Measurements from ENCODE around the gene SYT4. TPM values are rescaled to one million over a fixed set of nuclear protein-coding genes. Genes with fewer than 3 reads are reported as not detected.
"Not testable (repeated sequence)": the region's sequence is repeated elsewhere in the genome, so short reads cannot be mapped to it uniquely, and the experiment has no call there.

The SYT4 gene
- total and polyA plus RNA-seq, 4 donors: 0.19 TPM; not detected in 3

- Histone ChIP-seq H3K27ac (ENCODE audit: low read depth in 1 of 2, low read length in 2 of 2) (no peak overlapping the region), H3K27me3 (ENCODE audit: control insufficient read depth in 4 of 4, insufficient read depth in 4 of 4, low read length in 3 of 4) (no peaks in the 10 kb centered on the region), H3K4me1 (ENCODE audit: control insufficient read depth in 4 of 4, insufficient read depth in 4 of 4, low read length in 3 of 4) (no peaks in the 10 kb centered on the region), H3K9ac (ENCODE audit: low read depth in 1 of 2, low read length in 2 of 2) (no peak overlapping the region), H3K9me3 (ENCODE audit: control insufficient read depth in 4 of 4, low read length in 3 of 4) (no peaks in the 10 kb centered on the region), H3K4me3 (ENCODE audit: low read depth in 1 of 3, low read length in 3 of 3) (no peak overlapping the region), H3K36me3 (ENCODE audit: control insufficient read depth in 4 of 4, insufficient read depth in 3 of 4, low read depth in 1 of 4, low read length in 3 of 4) (no peaks in the 10 kb centered on the region)
- TF ChIP-seq CTCF (IDR thresholded peaks at IDR 0.05; ENCODE audit: low read depth, low read length, missing input control) (no peak), JUND (IDR thresholded peaks at IDR 0.05) (no peak), FOXA1 (IDR thresholded peaks at IDR 0.05) (no peak), ATF3 (IDR thresholded peaks at IDR 0.05) (no peak), NR2F2 (IDR thresholded peaks at IDR 0.05) (no peak), FOXA2 (IDR thresholded peaks at IDR 0.05) (no peak), RXRA (IDR thresholded peaks at IDR 0.05) (no peak)
- 73% methylated on average over 1 of the region's 1 CpG for WGBS
- no peak for DNase-seq (ENCODE audit: low spot score)
Observed at GRCh38 chr18:43312891-43313290, 35.6 kb upstream of the SYT4 start.

GRCh38 chr18:43310239-43310638 lies 32.9 kb upstream of the SYT4 start:
- H3K4me1 ChIP-seq (ENCODE audit: control insufficient read depth in 4 of 4, insufficient read depth in 4 of 4, low read length in 3 of 4): no peaks in the 10 kb centered on the region
- H3K9ac ChIP-seq (ENCODE audit: low read depth in 1 of 2, low read length in 2 of 2): no peak overlapping the region
- peaks cover 0 to 2% (median 0%) of the 10 kb centered on the region in 4 donors for H3K27me3 ChIP-seq (ENCODE audit: control insufficient read depth in 4 of 4, insufficient read depth in 4 of 4, low read length in 3 of 4)
- 29% methylated on average over 1 of the region's 1 CpG for WGBS
- H3K9me3 ChIP-seq (ENCODE audit: control insufficient read depth in 4 of 4, low read length in 3 of 4): no peaks in the 10 kb centered on the region
- H3K4me3 ChIP-seq (ENCODE audit: low read depth in 1 of 3, low read length in 3 of 3): no peak overlapping the region
- no peak for TF ChIP-seq FOXA2 (IDR thresholded peaks at IDR 0.05)
- no peaks in the 10 kb centered on the region for H3K36me3 ChIP-seq (ENCODE audit: control insufficient read depth in 4 of 4, insufficient read depth in 3 of 4, low read depth in 1 of 4, low read length in 3 of 4)
- no peak for DNase-seq (ENCODE audit: low spot score)
- no peak overlapping the region for H3K27ac ChIP-seq (ENCODE audit: low read depth in 1 of 2, low read length in 2 of 2)

GRCh38 chr18:43303376-43303775 lies 26.1 kb upstream of the SYT4 start:
- Histone ChIP-seq H3K27me3 (ENCODE audit: control insufficient read depth in 4 of 4, insufficient read depth in 4 of 4, low read length in 3 of 4) (peaks cover 0 to 2% (median 0%) of the 10 kb centered on the region in 4 donors), H3K27ac (ENCODE audit: low read depth in 1 of 2, low read length in 2 of 2) (no peak overlapping the region), H3K4me1 (ENCODE audit: control insufficient read depth in 4 of 4, insufficient read depth in 4 of 4, low read length in 3 of 4) (no peaks in the 10 kb centered on the region), H3K9me3 (ENCODE audit: control insufficient read depth in 4 of 4, low read length in 3 of 4) (no peaks in the 10 kb centered on the region), H3K4me3 (ENCODE audit: low read depth in 1 of 3, low read length in 3 of 3) (no peak overlapping the region), H3K9ac (ENCODE audit: low read depth in 1 of 2, low read length in 2 of 2) (no peak overlapping the region), H3K36me3 (ENCODE audit: control insufficient read depth in 4 of 4, insufficient read depth in 3 of 4, low read depth in 1 of 4, low read length in 3 of 4) (no peaks in the 10 kb centered on the region)
- WGBS: 57% methylated on average over 2 of the region's 2 CpGs
- DNase-seq (ENCODE audit: low spot score): no peak
- TF ChIP-seq ZBTB33 (IDR thresholded peaks at IDR 0.05) (no peak), ATF3 (IDR thresholded peaks at IDR 0.05) (no peak), TAF1 (conservative IDR thresholded peaks at IDR 0.05) (no peak), EGR1 (IDR thresholded peaks at IDR 0.05; ENCODE audit: low read depth in 2 of 2) (no peak), HNF4A (conservative IDR thresholded peaks at IDR 0.05) (no peak), FOXA1 (IDR thresholded peaks at IDR 0.05) (no peak), JUND (IDR thresholded peaks at IDR 0.05) (no peak), RAD21 (IDR thresholded peaks at IDR 0.05) (no peak)

- not testable (repeated sequence) for H3K9me3 ChIP-seq (ENCODE audit: control insufficient read depth in 4 of 4, low read length in 3 of 4); H3K4me3 ChIP-seq (ENCODE audit: low read depth in 1 of 3, low read length in 3 of 3); H3K27me3 ChIP-seq (ENCODE audit: control insufficient read depth in 4 of 4, insufficient read depth in 4 of 4, low read length in 3 of 4); H3K36me3 ChIP-seq (ENCODE audit: control insufficient read depth in 4 of 4, insufficient read depth in 3 of 4, low read depth in 1 of 4, low read length in 3 of 4); H3K9ac ChIP-seq (ENCODE audit: low read depth in 1 of 2, low read length in 2 of 2); H3K27ac ChIP-seq (ENCODE audit: low read depth in 1 of 2, low read length in 2 of 2); DNase-seq (ENCODE audit: low spot score); H3K4me1 ChIP-seq (ENCODE audit: control insufficient read depth in 4 of 4, insufficient read depth in 4 of 4, low read length in 3 of 4)
- 77% methylated on average over 11 of the region's 11 CpGs for WGBS
Observed at GRCh38 chr18:43286187-43286586, 8.9 kb upstream of the SYT4 start.

Data from liver (tissue), 9 donors.